GM21576 (cell line): ENCODE data around the gene PTGES.

ENCODE experiments used
- ATAC-seq: cut with Tn5 transposase; IDR thresholded peaks from one replicate; pipeline ENCODE4 v1.9.1; 2021; ENCODE audit warnings: mild to moderate bottlenecking, moderate library complexity; ENCODE audit not compliant: unreplicated experiment

Gene PTGES

DNA sequence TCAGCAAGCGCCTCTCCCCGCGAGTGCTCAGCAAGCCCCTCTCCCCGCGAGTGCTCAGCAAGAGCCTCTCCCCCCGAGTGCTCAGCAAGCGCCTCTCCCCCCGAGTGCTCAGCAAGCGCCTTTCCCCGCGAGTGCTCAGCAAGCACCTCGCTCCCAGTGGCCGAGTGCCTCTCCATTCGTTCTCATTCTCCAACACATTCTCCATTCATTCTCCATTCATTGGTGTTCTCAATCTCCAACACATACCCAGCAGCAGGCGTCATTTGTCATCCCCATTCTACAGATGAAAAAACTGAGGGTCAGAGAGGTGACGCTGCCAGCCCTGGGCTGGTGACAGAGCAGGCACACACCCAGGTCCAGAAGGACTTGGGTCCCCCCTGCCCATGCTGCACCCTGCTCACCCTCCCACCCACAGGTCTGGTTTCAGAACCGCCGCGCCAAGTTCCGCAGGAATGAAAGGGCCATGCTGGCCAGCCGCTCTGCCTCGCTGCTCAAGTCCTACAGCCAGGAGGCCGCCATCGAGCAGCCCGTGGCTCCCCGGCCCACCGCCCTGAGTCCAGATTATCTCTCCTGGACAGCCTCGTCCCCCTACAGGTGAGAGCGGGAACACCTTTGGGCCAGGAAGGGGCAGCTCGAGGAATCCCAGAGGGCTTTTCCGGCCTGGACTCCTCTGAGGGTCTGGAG lies 32.5 kb downstream of the PTGES start:
- no peak for ATAC-seq

DNA sequence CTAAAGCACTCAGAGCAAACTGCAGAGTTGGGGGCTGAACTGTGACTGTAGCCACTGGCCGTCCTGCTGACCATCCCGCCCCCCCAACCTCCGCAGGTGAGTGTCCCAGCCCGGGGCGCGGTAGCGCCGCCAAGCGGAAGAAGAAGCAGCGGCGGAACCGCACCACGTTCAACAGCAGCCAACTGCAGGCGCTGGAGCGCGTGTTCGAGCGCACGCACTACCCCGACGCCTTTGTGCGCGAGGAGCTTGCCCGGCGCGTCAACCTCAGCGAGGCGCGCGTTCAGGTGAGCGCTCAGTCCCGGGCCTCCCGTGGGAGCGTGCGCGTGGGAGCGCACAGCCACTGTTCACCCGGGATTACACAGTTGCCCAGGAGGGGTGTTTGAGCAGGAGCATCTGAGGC lies 33.7 kb downstream of the PTGES start:
- ATAC-seq, result no peak

DNA sequence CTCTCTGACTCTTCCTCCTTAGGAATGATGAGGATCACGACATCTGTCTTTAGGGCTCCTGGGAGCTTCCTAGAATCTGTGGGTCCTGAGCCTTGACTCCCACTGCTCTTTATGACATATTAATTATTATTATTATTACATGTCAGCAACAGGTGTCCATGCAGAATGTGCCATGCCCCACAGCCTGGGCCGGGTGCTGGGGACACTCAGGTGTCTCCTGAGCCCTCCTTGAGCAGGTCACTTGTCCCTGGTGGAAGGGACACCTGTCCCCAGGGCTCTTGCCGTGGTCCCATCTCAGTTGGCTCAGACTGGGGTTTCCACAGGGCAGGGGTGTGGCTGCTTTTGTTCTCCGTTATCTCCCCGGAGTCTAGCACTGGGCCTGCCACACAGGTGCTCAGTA lies 34.2 kb downstream of the PTGES start:
- no peak for ATAC-seq

DNA sequence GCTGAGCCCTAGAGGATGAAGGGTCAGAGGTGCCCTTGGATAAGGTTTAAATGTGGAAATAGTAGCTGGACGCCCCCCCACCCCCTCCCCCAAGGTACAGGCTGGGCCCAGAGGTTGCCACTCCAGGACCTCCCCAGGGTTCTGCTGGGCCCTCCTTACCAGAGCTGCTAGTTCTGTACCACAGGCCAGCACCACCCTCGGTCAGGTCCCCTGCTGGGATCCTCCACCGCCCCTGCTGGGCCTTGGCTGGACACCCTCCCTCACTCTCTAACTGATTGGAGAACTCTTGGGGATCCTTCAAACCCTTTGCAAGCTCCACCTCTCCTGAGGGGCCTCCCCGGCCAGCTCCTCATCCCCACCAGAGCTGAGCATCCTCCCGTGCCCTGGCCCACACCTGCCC lies 34.9 kb downstream of the PTGES start:
- ATAC-seq, result no peak

DNA sequence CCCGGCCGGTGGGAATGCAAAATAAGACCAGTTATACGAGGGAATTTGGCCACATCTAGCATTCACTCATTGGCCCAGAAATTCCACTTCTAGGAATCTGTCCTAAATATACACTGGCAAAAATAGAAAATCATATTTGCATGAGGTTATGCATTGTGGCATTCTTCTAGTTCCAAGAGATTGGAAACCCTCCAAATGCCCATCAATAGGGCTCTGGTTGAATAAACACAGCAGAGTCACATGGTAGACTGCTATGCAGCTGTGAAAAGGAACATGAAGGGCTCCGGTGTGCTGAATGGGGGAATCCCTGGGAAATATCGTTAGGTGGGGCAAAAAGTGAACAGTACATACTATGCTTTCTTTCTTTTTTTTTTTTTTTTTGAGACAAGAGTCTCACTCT lies 36.8 kb downstream of the PTGES start:
- ATAC-seq, result no peak

DNA sequence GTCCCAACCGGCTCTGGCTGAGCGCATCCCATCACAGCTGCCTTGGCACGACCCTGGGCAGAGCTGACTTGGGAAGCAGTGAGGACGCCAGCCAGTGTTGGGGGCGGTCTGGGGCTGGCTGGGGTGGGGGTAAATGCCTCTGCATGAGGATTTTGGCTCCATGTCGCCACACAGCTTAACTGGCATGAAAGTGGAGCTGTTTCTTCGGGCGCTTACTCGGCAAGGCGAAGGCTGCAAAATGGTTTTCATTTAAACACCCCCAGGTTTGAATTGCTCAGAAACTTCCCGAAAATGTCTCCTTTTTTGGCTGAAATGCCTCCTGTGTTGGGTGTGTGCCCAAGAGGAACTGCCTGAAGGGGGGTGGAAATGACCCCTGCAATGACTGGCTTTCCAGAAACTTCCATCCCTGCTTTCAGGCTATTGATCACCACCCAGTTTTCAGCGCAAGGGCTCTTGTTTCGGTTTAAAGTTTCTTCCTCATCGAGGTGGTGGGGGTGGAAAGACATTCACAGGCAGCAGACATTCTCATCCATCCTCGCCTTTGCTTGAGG lies 38.3 kb downstream of the PTGES start:
- no peak for ATAC-seq

DNA sequence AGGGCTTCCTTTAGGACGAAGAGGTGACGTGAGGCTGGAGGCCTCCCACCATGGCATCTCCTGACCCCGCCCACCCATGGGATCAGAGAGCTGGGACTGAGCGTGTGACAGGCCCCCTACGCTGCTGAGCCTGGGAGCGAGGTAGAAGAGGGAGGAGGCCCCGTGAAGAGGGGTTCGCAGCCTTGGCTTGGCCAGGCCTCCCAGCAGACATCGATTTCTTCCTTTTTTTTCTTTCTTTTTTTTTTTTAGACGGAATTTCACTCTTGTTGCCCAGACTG lies 39.5 kb downstream of the PTGES start:
- ATAC-seq, result no peak

DNA sequence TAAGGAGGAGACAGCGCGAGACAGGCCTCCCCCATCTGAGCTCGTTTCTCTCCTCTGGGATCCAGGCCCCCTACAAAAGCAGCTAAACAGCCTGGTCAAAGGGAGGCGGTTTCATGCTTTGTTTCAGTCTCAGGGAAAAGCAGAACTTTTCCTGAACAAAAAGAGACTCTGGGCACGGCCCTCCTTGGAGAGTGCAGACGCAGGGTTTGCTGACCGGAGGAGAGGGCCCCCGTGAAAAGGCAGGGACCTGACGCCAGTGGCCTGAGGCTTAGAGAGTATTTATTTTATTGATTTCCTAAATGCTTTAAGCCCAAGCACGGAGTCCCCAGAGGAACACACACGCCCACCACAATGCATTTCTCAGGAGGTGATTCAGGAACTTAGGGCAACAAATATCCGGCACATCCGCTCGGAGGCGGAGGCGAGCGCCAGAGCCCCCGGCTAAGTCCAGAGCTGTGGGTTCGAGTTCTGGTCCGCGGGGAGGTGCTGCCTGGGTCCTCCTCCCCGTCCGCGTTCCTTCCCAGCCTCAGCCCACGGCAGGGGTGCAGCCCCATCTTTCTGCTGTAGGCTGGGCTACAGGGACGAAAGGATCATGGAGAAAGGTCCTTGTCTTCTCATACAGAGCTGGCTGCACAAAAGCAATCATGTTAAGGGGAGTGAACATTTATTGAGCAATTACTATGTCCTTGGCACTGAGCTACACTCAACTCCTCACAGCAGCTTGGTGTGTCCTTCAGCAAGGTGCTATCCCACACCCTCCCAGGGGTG lies 40.0 kb downstream of the PTGES start:
- no peak for ATAC-seq

DNA sequence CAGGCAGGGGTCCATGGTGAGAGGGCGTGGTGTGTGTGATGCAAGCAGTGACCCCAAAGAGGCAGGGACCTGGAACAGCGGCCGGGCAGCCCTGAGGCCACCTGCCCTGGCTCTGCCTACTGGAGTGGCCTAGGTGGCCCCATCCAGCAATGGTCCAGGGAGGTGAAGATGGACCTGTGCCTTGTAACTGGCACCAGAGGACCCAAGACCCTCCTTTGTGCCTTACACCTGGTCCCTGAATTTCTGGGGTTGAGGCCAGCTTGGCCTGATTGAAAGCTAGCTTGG lies 42.7 kb downstream of the PTGES start:
- no peak for ATAC-seq

DNA sequence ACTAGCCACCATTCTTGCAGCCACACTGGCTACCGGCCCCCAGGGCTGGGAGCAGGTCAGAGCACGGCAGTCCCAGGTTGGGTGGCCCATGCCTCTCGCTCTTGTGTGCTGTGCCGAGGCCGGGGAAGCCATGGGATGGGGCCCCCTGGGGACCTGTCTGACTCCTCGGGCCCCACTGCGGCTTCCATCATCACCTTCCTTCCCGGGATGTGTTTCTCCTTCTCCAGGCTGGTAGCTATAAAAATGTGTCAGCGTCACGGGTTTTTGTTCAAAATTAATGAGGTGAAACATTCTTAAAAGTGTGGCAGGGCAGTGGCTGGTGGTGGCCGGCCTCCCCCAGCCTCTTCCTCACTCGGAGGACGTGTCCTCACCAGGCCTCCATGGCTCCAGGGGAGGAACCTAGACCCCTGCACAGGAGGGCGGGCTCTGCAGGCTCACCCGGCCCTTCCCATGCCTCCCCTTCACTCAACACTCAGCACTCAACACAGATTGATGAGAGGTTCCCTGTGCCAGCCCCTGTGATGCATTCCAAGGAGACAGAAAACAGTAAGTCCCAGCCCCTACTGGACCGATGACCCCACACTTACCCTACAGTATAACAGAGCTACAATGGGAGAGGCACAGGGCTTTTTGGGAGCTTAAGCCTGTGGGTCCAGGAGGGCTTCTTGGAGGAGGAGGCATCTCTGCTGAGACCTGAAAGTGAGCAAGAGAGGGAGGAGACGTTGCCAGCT lies 43.2 kb downstream of the PTGES start:
- no peak for ATAC-seq

DNA sequence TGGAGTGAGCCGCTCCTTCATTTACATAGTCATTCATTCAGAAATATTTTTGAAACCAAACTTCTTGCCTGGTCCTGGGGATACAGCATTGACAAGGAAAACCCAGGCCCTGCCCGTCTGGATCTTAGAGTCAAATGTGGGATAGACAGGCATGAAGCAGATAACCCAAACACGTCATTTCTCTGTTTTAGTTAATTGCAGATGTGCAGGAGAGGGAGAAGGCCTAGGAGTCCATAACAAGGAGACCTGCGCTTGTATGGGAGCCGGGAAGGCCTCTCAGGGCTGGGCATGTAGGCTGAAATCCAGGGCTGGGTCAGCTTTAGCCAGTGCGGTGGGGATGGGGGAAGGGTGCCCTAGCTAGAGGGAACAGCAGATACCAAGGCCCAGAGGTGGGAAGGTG lies 44.0 kb downstream of the PTGES start:
- ATAC-seq, result no peak

DNA sequence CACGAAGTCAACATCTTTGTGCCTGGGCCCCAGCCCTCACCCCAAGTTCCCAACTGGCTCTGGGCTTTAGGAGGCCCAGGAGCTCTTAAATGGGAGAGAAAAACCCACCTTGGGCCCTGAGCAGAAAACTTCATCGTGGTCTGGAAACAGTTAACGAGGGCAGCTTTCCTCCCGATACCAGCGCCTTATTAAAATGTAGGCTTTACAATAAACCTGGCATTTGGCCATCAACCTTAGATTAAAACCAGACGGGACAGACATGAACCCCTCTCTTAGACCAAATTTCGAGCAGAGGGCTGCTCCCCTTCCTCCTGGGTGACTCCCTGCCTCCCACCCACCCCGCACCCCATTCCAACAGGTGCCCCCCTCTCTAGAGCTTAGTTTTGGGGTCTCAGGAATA lies 48.0 kb downstream of the PTGES start:
- no peak for ATAC-seq

DNA sequence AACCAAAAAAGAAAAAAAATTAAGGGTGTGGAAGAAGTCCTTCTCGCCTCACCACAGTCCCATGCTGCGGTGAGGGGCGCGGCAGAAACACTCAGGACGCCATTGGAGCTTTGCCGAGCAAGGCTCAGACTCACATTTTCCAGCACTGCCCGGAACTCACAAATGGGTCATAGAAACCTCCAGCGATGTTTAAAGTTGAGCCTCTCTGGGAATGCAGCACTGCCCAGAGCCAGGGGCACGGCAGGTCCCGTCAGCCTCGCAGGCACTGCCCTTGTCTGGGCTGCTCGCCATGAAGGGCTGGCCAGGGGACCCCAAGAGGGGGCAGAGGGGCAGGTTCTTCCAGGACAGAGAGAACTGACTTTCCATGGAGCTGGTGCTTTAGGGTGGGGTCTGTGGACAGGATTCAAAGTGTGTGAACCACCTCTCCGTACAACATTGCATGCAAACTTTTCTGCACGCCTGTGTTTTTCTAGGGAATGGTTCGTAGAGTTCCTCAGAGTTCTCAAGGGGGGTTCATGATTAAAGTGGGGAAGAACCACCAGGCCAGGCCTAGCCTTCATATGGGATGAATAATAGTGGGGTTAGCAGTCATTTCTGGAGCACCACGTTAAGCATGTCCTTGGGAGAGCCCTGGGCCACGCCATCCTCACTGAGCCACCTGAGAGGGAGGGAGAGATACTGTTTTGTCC lies 49.0 kb downstream of the PTGES start:
- no peak for ATAC-seq

DNA sequence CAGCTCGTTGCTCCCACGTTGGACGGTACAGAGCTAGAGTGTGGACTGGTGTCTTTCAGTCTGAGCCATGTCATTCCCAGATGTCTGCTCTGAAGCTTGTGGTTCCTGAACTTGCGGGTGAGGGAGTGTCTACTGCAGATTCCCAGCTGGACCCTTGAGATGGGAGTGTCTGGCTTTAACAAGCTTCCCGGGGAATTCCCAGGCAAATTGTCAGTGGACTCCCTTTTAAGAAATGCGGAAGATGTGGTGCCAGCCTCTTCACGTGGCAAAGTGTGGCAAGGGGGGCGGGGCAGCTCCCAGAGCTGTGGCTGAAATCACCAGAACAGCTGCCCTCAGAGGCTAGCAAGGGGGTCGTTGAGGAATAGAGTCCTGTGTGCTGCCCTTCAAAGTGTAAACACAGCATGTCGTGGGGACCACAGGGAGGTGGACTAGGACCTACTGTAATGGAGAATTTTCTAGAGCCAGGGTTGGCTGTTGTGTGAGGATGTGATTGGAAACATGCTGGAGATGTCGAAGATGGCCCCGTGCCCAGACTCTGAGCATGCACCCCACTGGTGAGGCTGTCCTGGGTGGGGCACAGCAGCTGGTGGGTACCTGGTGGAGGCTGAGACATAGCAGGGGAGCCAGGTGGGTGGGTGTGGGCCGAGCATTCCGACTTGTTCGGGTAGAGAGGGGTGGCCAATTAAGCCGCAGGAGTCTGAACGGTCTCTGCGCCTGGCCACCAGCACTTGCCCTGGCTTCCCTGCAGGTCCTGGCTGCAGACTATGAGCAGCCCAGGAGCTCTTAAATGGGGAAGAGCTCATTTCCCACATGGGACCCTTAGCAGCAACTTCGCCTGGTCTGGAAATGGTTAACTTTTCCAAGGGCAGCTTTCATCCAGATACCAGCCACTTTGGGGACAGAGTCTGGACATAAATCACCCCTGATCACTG lies 50.0 kb downstream of the PTGES start:
- ATAC-seq, result no peak

DNA sequence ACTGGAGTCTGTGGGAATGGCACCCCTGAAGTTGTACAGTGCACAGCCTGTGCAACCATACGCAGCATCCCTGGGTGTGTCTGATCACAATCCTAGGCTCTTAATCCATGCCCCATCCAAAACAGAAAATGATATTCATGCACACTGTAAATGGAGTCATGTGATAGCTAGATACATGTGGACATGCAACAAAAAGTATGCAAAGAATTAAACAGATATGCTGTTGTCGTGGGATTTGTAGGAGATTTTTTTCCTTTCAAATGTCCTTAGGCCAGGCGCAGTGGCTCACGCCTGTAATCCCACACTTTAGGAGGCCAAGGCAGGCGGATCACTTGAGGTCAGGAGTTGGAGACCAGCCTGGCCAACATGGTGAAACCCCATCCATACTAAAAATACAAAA lies 51.3 kb downstream of the PTGES start:
- ATAC-seq, result no peak

DNA sequence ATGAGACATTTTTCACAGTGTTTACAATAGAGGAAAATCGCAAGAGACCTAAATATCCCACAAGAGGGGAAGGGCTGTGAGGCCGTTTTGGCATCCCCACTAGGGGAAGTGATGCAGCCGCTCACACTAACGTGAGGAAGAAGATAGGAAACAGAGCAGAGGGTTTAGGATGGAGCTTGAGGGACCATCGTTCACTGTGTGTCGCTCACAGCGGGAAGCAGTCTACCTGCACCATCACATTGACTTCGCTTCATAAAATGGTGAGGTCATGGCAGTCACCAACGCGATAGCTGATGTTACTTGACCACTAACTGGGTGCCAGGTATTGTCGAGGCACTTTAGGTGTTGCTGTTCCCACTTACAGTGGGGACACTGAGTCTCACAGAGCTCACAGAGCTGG lies 51.8 kb downstream of the PTGES start:
- no peak for ATAC-seq

DNA sequence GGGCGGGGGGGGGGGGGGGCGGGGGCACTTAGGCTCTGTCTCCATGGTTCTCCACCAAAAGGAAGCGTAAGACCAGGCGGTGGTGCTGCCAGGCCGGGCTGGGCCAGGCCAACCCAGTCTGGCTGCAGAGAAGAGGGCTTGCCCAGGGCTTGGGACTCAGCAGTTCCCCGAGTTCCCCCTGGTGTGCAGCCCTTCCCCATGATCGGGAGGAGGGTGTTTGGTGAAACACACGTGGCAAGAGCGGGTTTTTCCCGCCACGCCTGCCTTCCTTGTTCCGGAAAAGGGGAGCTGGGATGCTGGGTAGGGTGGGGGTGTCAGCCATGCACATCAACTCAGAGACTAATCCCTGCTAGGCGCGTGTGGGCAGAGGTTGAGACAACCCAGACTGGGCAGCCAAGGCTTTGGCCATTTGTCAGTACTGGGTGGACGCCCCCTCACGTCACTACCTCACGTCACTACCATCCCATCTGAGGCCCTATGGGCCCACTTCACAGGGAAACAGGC lies 54.5 kb downstream of the PTGES start:
- ATAC-seq, result no peak

DNA sequence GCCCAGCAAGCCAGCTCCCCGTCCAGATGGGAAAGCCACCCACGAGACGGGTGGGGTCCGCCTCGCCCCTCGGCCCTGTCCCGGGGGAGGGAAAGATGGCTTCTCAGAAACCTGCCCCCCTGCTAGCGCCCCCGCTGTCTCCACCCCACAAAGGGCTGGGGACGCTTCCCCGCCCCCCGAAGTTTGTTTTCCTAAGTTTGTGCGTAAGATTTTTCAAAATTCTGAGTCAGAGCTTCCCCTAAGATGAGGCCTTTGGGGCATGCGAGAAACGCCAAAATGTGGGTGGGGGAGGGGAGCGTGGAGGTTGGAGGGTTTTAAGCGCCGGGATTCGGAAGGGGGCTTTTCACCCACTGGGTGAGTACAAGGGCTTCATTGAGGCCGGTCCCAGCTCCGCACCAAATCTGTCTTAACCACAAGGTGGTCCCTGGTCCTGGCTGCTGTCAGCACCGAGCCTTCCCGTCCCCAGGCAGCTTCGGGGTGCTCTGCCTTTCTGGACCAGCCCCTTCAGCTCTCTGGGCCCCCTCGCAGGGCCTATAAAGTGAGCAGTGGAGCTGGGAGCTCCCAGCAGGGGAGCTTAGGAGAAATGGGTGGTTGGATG lies 55.1 kb downstream of the PTGES start:
- no peak for ATAC-seq

DNA sequence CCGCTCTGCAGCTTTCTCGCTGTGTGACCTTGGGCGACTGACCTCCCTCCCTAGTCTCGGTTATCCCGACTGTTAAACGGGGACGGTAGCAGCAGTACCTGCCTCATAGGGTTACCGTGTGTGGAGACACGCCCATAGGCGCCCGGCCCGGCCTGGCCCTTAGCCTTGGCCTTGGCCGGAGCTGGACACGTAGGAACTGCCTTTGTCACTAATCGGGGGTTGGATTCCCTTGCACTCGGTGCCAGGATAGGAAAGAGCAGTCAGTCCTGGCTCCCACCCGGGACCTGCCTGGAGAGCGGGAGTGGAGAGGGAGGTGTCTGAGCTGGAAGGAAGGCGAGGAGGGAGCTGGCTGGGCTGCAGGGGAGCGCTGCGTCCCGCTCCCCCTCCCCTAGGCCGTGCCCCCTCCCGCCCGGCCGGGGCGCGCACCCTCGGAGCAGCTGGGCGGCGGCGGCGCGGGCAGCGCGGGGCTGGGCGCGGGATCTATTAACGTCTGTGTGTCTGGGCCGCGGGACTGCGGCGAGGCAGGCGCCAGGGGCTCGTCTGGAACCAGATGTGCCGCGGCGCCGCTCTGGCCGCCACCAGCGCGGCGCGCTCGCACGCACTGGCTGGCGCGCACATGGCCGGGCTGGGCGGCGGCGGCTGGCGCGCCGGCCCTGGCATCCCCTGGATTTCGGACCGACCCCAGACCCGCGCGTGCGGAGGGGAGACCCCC lies 55.7 kb downstream of the PTGES start:
- ATAC-seq, result no peak
